ENCODE data around the gene KLC1. TPM values are rescaled to one million over a fixed set of nuclear protein-coding genes. Genes with fewer than 3 reads are reported as not detected.

KLC1 gene
- total and polyA plus RNA-seq, 2 of the 8 experiments (the other 6 are each of a cell fraction or from before 2014, with no cell fraction given) = 84.6 to 134 TPM

- TF ChIP-seq, protein P1, sequence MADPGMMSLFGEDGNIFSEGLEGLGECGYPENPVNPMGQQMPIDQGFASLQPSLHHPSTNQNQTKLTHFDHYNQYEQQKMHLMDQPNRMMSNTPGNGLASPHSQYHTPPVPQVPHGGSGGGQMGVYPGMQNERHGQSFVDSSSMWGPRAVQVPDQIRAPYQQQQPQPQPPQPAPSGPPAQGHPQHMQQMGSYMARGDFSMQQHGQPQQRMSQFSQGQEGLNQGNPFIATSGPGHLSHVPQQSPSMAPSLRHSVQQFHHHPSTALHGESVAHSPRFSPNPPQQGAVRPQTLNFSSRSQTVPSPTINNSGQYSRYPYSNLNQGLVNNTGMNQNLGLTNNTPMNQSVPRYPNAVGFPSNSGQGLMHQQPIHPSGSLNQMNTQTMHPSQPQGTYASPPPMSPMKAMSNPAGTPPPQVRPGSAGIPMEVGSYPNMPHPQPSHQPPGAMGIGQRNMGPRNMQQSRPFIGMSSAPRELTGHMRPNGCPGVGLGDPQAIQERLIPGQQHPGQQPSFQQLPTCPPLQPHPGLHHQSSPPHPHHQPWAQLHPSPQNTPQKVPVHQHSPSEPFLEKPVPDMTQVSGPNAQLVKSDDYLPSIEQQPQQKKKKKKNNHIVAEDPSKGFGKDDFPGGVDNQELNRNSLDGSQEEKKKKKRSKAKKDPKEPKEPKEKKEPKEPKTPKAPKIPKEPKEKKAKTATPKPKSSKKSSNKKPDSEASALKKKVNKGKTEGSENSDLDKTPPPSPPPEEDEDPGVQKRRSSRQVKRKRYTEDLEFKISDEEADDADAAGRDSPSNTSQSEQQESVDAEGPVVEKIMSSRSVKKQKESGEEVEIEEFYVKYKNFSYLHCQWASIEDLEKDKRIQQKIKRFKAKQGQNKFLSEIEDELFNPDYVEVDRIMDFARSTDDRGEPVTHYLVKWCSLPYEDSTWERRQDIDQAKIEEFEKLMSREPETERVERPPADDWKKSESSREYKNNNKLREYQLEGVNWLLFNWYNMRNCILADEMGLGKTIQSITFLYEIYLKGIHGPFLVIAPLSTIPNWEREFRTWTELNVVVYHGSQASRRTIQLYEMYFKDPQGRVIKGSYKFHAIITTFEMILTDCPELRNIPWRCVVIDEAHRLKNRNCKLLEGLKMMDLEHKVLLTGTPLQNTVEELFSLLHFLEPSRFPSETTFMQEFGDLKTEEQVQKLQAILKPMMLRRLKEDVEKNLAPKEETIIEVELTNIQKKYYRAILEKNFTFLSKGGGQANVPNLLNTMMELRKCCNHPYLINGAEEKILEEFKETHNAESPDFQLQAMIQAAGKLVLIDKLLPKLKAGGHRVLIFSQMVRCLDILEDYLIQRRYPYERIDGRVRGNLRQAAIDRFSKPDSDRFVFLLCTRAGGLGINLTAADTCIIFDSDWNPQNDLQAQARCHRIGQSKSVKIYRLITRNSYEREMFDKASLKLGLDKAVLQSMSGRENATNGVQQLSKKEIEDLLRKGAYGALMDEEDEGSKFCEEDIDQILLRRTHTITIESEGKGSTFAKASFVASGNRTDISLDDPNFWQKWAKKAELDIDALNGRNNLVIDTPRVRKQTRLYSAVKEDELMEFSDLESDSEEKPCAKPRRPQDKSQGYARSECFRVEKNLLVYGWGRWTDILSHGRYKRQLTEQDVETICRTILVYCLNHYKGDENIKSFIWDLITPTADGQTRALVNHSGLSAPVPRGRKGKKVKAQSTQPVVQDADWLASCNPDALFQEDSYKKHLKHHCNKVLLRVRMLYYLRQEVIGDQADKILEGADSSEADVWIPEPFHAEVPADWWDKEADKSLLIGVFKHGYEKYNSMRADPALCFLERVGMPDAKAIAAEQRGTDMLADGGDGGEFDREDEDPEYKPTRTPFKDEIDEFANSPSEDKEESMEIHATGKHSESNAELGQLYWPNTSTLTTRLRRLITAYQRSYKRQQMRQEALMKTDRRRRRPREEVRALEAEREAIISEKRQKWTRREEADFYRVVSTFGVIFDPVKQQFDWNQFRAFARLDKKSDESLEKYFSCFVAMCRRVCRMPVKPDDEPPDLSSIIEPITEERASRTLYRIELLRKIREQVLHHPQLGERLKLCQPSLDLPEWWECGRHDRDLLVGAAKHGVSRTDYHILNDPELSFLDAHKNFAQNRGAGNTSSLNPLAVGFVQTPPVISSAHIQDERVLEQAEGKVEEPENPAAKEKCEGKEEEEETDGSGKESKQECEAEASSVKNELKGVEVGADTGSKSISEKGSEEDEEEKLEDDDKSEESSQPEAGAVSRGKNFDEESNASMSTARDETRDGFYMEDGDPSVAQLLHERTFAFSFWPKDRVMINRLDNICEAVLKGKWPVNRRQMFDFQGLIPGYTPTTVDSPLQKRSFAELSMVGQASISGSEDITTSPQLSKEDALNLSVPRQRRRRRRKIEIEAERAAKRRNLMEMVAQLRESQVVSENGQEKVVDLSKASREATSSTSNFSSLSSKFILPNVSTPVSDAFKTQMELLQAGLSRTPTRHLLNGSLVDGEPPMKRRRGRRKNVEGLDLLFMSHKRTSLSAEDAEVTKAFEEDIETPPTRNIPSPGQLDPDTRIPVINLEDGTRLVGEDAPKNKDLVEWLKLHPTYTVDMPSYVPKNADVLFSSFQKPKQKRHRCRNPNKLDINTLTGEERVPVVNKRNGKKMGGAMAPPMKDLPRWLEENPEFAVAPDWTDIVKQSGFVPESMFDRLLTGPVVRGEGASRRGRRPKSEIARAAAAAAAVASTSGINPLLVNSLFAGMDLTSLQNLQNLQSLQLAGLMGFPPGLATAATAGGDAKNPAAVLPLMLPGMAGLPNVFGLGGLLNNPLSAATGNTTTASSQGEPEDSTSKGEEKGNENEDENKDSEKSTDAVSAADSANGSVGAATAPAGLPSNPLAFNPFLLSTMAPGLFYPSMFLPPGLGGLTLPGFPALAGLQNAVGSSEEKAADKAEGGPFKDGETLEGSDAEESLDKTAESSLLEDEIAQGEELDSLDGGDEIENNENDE (IDR thresholded peaks at IDR 0.05; ENCODE audit: insufficient replicate concordance, low read length) = no peak
- TF ChIP-seq RFX5 (IDR thresholded peaks at IDR 0.05; ENCODE audit: borderline replicate concordance, low read depth, low read length) = no peak
- no peak for TF ChIP-seq RAD21 (IDR thresholded peaks at IDR 0.05 in 1 of 2, conservative IDR thresholded peaks at IDR 0.05 in 1 of 2; ENCODE audit: low read depth in 2 of 2, low read length in 2 of 2)
- no peak for TF ChIP-seq TCF12 (IDR thresholded peaks at IDR 0.05; ENCODE audit: low read depth, low read length)
- TF ChIP-seq SUZ12 (IDR thresholded peaks at IDR 0.05; ENCODE audit: low read length) = no peak
- no peak for TF ChIP-seq CBX5 (IDR thresholded peaks at IDR 0.05; ENCODE audit: low read depth, low read length)
- no peak for TF ChIP-seq EP300 (IDR thresholded peaks at IDR 0.05; ENCODE audit: borderline replicate concordance in 1 of 2, low read depth in 2 of 2, low read length in 2 of 2)
Measured at GRCh38 chr14:103684871-103685270, 55.9 kb downstream of the KLC1 start (continued).
